ENCODE results near the gene BLOC1S5.
"Not testable (repeated sequence)": the region's sequence is repeated elsewhere in the genome, so short reads cannot be mapped to it uniquely, and the experiment has no call there.

The BLOC1S5 gene

DNA sequence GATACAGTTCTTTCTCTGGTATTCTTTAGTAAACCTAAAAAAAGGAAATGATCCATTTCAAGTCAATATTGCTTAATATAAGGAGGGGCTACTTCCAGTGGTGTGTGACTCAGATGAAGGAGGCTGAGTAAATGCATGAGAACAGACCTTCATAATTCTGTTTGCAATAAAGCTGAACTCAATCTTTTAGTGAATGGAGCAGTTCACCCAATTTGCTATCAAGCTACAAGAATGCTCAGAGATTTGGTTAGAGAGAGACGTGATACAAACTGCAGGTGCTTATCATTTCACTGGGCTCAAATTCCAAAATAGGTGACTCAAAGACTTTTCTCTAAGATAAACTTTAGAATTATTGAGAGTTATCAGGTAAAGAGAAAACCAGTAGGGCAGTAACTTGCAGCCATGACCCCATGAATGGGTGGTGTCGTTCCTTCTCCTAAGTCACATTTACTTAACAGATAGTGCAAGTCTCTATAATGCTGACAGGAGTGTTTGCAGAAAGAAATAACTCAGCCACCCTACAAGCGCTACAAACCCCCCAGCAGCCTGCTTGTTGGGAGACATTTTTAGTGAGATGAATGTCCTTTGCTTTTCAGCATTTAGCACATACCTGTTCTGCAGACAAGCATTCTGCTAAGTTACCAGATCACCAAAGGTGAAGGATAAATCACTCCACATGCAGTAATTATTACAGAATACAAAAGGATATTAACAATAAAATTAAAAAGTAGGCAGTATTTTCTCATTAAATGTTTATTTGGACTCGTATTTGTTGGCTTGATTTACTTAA lies 16.4 kb upstream of the BLOC1S5 start:
- DNase-seq = no peak

GRCh38 chr6:8079126-8079525 lies 14.9 kb upstream of the BLOC1S5 start:
- no peak for DNase-seq

GRCh38 chr6:8077991-8078390 lies 13.8 kb upstream of the BLOC1S5 start:
- no peak for DNase-seq

GRCh38 chr6:8075704-8076103 lies 11.5 kb upstream of the BLOC1S5 start:
- DNase-seq = no peak

- no peak for DNase-seq
Observed at GRCh38 chr6:8075185-8075584, 11.0 kb upstream of the BLOC1S5 start.

DNA sequence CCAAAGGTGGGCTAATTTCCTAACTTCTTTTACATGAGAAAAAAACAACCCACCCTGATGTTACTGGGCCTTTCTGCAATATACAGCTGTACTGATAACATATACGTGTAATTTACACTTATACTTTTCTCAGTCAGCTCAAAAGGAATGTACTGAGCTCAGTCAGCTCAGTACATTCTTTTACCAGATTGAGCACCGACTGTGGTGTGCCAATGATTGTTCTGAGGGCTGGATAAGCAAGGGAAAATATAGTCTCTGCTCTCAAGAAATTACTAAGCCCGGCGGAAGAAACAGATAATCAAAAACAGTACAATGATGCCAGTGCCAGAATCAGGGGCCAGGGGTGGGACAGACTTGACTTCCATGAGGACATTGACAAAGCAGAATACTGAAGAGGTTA lies 10.0 kb upstream of the BLOC1S5 start:
- no peak for DNase-seq

- no peak for DNase-seq
Observed at GRCh38 chr6:8073758-8074157, 9.6 kb upstream of the BLOC1S5 start.

DNA sequence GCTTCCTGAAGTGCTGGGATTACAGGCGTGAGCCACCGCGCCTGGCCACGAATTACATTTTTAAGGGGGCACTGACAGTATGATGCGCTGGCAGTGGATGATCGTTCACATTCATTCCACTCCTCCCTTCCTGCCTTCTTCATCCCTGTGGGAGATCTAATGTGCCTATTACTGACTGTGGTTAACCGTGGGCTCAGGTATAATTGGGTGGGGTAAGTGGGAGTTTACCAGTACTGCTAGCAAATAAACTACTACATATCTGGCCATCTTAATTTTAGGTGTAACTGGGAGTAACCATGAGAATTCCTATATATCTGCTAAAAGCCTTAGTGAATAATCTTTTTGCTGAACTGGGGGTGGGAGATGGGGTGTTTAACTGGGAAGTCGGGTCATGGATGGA lies 6.5 kb upstream of the BLOC1S5 start:
- DNase-seq = no peak

- no peak for DNase-seq
Observed at GRCh38 chr6:8069631-8070284, 5.6 kb upstream of the BLOC1S5 start.

- DNase-seq = no peak
Observed at GRCh38 chr6:8069151-8069550, 5.0 kb upstream of the BLOC1S5 start.

DNA sequence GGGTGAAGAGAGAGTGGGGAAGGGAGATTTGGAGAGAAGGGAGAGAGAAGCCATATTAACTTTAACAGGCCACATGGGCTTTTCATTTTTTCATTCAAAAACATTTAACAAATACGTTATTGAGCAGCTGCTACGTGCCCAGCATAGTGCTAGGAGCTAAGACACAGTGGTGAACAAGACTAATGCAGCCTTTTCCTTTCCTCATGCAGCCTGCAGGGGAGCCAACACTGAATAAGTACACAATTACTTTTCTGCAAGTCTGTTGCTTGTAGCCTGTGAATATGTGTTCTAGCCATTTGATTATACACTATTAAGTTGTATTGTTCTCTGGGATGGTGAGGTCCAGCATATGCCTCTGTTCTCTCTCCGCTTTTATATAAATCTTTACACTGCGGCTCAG lies 1.9 kb upstream of the BLOC1S5 start:
- no peak for DNase-seq

- DNase-seq = peak; percentile 51
Observed at GRCh38 chr6:8065519-8065911, 1.3 kb upstream of the BLOC1S5 start.

GRCh38 chr6:8064638-8065518 lies 689 bp upstream of the BLOC1S5 start:
- DNase-seq = peak; percentile 22

GRCh38 chr6:8061736-8062135 lies 2.5 kb downstream of the BLOC1S5 start:
- DNase-seq = no peak

- DNase-seq = no peak
Observed at GRCh38 chr6:8060346-8060745, 3.8 kb downstream of the BLOC1S5 start.

- no peak for DNase-seq
Observed at GRCh38 chr6:8059129-8059528, 5.1 kb downstream of the BLOC1S5 start.

DNA sequence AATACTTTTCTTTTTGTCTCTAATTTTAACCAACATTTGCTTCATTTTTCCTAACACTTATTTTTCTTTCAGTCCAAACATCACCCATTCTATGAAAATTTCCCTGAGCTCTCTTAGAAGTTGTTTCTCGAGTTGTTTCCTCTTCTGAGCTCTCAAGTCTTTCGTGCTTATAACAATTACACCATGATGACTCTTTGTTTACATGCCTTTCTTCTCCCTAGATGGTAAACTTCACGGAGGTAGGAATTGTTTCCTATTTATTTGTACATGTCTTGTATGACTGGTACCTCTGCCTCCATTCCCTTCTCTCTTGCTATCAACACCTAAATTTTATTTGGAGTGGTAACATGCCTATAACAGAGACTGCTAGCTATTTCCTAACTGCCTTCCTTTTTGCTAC lies 6.4 kb downstream of the BLOC1S5 start:
- no peak for DNase-seq

DNA sequence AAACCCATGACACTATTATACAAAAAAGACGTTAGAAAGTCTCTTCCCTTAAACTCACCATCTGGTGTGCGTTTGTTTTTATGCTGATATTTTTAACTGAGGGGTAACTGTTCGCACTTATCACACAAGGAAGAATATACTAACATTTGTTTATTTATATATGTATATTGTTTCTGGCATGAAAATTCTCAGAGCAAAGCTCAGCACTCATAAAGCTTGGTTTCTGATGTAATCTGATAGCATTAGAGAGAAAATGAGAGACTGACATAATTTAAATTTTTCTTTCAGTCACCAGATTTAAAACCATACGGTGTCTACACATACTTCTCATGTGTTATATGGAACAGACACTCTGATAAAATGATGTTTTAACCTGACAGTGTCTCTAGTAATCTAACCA lies 6.9 kb downstream of the BLOC1S5 start:
- no peak for DNase-seq

DNA sequence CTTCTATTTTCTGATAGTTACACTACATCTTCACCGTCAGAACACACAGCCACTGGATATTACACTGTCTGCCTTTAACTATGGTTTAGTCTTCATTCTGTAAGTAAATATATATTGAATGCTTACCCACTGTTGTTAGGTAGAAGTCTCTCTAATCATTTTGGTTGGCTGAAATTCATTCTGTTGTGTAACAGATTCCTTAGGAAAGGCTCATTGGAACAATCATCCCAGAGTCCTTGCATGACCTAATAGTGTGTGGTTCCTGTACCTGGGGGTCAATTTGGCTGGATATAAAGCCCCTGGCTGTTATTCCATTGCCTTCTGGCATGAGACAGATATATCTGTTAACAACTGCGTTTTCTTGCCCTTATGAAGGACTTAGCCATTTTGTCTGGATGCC lies 9.9 kb downstream of the BLOC1S5 start:
- no peak for DNase-seq

DNA sequence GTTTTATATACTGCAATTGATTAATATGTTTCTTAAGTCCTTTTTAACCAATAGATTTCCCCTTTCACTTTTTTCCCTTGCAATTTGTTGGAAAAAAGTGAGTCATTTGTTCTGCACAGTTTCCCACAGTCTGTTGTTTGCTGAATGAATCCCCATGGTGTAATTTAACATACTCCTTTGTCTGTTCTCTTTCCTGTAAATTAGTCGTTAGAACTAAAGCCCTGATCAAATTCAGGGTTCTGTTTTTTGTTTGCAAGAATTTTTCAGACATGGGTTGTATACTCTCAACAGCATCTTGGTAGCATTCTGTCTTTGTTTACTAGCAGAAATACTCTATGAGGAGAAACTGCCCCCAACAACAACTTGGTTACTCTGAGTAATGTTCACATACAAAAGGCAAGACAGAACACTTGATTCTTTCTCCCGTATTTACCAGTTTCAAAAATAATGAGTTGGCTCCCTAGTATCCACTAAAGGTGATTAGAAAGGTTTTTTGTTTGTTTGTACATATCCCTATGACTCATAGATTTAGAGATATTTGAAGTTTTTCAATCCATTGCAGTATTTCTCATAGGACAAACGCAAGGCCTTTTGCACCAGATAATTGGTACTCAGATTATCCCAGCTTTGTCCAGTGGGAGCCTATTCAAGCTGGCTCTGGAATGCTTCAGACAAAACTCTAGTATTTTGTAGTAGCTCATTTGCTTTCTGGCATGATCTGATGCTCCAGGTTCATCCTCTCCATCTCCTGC lies 16.5 kb downstream of the BLOC1S5 start:
- DNase-seq = no peak

GRCh38 chr6:8045769-8046168 lies 18.4 kb downstream of the BLOC1S5 start:
- DNase-seq = not testable (repeated sequence)

DNA sequence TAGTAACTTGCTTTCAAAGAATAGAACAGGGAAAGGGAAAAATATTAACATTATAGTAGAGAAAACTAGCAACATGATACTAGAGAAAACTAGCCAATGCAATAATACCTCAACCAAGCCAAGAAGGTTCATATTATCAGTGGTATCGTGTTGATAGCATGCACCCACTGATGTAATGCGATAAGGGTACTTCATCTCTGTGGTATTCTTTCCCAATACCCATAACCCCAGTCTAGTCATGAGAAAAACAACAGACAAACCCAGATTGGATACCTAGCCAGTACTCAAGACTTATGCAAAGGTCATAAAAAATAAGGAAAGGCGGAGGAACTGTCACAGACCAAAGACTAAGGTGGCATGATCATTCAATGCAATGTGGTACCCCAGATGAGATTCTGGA lies 21.0 kb downstream of the BLOC1S5 start:
- DNase-seq = no peak
